Natural killer cell treated with Interleukin-12 subunit alpha and Interleukin-12 subunit beta and Interleukin-15 and Interleukin-18, amount 100 ng/mL, for 72 hours (primary cell): Measurements from ENCODE around the gene SHMT2. TPM values are rescaled to one million over a fixed set of nuclear protein-coding genes. Genes with fewer than 3 reads are reported as not detected.

Experiments
- ATAC-seq, 2 donors: fragments of 150-1000 bp; cut with Tn5 transposase in 1 of 2; sonication (Bioruptor Pico), chemical (Tn5 transposase) in 1 of 2; 2 replicates each; pipeline ENCODE4 v1.10.0; 2021
- DNase-seq: peaks from one replicate; pipeline ENCODE4 v3.0.0; 2022; ENCODE audit warnings: low spot score
- H3K27ac Mint-ChIP-seq, 2 donors: 1 replicate in 1 of 2; 2 replicates in 1 of 2; pipeline ENCODE4 v1.8.0; 2022; ENCODE audit warnings: mixed read lengths in 2 of 2, mild to moderate bottlenecking in 1 of 2, moderate library complexity in 1 of 2
- H3K27me3 Mint-ChIP-seq, 2 donors: 1 replicate in 1 of 2; 2 replicates in 1 of 2; pipeline ENCODE4 v1.8.0; 2022; ENCODE audit warnings: mixed read lengths in 2 of 2
- H3K36me3 Mint-ChIP-seq: one replicate; pipeline ENCODE4 v1.8.0; 2022; ENCODE audit warnings: mixed read lengths
- H3K4me1 Mint-ChIP-seq, 2 donors: 1 replicate in 1 of 2; 2 replicates in 1 of 2; pipeline ENCODE4 v1.8.0; 2022; ENCODE audit warnings: low read depth in 2 of 2, mixed read lengths in 2 of 2, mild to moderate bottlenecking in 1 of 2
- H3K4me3 Mint-ChIP-seq: one replicate; pipeline ENCODE4 v1.8.0; 2022; ENCODE audit warnings: mixed read lengths
- H3K9me3 Mint-ChIP-seq: 2 replicates; pipeline ENCODE4 v1.8.0; 2022; ENCODE audit warnings: mixed read lengths
- total RNA-seq, 2 donors: library from RNA; stranded (reverse); gene quantifications; one replicate each; pipeline ENCODE4 v1.2.3, GENCODE V29; 2022

The SHMT2 gene
- total RNA-seq, 2 donors from 2014 or later = 262 to 355 TPM

GRCh38 chr12:57238854-57239554 lies 9.5 kb downstream of the SHMT2 start:
- ATAC-seq (peak; percentile 85 to 89), DNase-seq (peak; percentile 88)
- Mint-ChIP-seq H3K4me1 (peaks cover 50 to 60% of the 10 kb centered on the region in 2 donors), H3K27me3 (peaks cover 43 to 57% of the 10 kb centered on the region in 2 donors), H3K36me3 (peaks cover 7% of the 10 kb centered on the region), H3K27ac (peak overlapping the region; percentile 21 to 79), H3K9me3 (no peaks in the 10 kb centered on the region), H3K4me3 (peak overlapping the region; percentile 91)

DNA sequence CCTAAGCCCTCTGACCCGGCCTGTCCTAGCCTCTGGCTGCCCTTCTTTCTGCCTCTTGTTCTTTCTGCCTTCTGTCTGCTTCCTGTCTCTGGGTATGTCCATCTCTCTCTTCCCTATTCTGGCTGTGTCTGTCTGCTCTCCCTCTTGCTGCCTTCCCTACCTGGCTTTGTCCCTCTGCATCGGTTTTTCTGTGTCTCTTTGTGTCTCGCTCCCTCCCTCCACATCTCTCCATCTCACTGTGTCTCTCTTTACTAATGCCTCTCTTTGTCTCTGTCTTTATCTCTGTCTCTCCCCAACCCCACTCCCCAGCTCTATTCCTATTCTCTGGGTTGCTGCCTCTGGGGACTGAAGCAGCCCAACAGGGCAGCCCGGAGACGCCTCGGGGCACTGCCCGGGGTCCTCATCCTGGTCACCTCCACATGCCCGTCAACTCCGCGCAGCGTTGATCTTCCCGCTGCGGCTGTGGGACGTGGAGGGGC lies 10.1 kb downstream of the SHMT2 start:
- H3K36me3 Mint-ChIP-seq = peaks cover 1% of the 10 kb centered on the region

GRCh38 chr12:57240066-57240921 lies 10.8 kb downstream of the SHMT2 start:
- peaks cover 53 to 57% of the 10 kb centered on the region in 2 donors for H3K4me1 Mint-ChIP-seq
- H3K4me3 Mint-ChIP-seq = peak overlapping the region; percentile 91
- no peaks in the 10 kb centered on the region for H3K36me3 Mint-ChIP-seq
- ATAC-seq (peak; percentile 29 to 37), DNase-seq (no peak)
- H3K27me3 Mint-ChIP-seq = peaks cover 48 to 61% of the 10 kb centered on the region in 2 donors
- H3K9me3 Mint-ChIP-seq = no peaks in the 10 kb centered on the region
- H3K27ac Mint-ChIP-seq = peak overlapping the region; percentile 21 to 79

More for the DNA sequence above, 10.1 kb downstream of the SHMT2 start:
- peaks cover 53 to 57% of the 10 kb centered on the region in 2 donors for H3K4me1 Mint-ChIP-seq
- H3K27ac Mint-ChIP-seq = peak overlapping the region; percentile 21 to 79
- H3K27me3 Mint-ChIP-seq = peaks cover 48 to 61% of the 10 kb centered on the region in 2 donors
- H3K9me3 Mint-ChIP-seq = no peaks in the 10 kb centered on the region
- H3K4me3 Mint-ChIP-seq = peak overlapping the region; percentile 91
- no peak for DNase-seq
- no peak for ATAC-seq

DNA sequence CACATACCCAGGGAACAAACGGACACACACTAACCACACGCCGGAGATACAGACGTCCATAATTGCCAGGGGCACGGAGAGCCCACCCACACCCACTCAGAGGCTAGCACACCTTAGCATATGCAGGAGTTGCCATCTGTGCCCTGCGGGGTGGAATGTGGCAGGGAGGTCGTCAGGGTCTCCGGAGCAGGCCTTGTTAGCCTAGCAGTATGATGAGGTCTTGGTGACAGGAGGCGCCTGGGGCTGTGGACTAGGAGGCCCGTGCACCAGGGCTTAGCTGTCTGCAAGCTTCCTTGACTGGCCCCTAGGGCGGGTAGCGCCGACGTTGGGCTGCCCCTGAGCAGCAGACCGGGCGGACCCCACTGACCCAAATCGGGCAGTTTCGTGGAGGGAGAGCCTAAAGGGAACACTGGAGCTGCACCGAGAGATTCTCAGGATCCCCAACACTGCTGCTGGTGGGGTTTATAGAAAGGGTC lies 11.5 kb downstream of the SHMT2 start:
- Mint-ChIP-seq H3K36me3 (no peaks in the 10 kb centered on the region), H3K27ac (peak overlapping the region in 1 of 2 donors; percentile 79), H3K4me1 (peaks cover 53 to 57% of the 10 kb centered on the region in 2 donors), H3K9me3 (no peaks in the 10 kb centered on the region), H3K27me3 (peaks cover 48 to 61% of the 10 kb centered on the region in 2 donors), H3K4me3 (peak overlapping the region; percentile 91)
- no peak for DNase-seq
- no peak for ATAC-seq

DNA sequence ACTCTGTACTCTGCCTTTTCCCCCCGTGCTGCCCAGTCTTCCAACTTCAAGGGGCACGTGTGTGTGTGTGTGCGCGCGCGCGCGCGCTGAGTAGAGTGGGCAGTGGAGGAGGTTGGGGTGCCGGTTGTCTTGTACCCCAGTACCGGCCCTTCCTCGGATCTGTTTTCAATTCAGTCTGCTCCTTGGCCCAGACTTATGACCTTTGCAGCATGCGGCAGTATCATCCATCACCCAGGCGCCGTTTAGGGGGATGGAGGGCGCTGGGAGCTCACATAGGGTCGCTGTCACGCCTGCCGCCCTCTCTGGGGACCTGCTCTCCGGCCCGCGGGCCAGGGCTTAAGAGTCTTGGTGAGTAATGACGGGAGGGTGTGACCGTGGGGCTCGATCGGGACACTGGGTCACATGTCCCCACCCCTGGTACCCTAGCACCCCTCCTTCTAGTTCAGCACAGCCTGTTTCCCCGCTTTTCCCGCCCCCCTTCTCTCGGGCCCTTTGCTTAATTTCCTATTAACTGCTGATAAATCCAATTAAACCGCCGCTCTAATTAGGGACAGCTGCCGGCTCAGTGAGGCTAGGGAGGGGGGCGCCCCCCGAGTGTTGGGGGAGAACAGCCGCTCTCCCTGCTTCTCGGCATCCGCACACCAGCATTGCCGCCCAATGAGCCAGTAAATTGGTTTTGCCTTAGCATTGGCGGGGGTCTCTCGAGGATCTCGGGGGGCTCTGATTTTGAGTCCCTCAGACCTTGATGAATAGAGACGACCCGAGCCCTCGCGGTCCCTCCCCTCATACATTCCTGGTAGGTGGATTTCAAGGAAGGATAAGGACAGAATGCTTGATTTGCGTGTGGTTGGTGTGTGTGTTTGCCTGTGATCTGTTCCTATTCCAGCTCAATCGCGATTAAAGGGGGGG lies 12.1 kb downstream of the SHMT2 start:
- peaks cover 50 to 53% of the 10 kb centered on the region in 2 donors for H3K4me1 Mint-ChIP-seq
- no peaks in the 10 kb centered on the region for H3K36me3 Mint-ChIP-seq
- DNase-seq (no peak), ATAC-seq (no peak)
- peak overlapping the region; percentile 48 for H3K4me3 Mint-ChIP-seq
- no peaks in the 10 kb centered on the region for H3K9me3 Mint-ChIP-seq
- H3K27ac Mint-ChIP-seq = no peak overlapping the region
- peaks cover 45 to 60% of the 10 kb centered on the region in 2 donors for H3K27me3 Mint-ChIP-seq

DNA sequence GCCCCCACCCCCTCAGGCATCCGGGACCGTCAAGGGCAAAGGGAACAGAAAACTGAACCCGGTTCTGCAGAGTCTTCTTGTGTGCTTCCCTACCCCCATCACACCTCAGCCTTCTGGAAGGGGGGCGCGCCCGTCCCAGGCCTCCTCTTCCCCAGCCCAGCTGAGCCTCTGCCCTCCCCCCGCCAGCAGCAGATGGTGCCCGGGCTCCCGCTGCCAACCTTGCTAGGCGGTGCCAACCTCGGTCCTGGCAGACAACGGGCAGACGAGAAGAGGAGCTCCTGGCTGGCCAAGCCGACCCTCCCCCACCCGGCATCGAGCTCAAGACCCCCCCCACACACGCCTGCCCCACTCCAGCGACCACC lies 12.8 kb downstream of the SHMT2 start:
- Mint-ChIP-seq H3K27me3 (peaks cover 39 to 54% of the 10 kb centered on the region in 2 donors), H3K4me3 (peak overlapping the region; percentile 73), H3K36me3 (no peaks in the 10 kb centered on the region), H3K4me1 (peaks cover 45 to 53% of the 10 kb centered on the region in 2 donors), H3K9me3 (no peaks in the 10 kb centered on the region), H3K27ac (no peak overlapping the region)
- ATAC-seq = no peak
- peak; percentile 55 for DNase-seq

DNA sequence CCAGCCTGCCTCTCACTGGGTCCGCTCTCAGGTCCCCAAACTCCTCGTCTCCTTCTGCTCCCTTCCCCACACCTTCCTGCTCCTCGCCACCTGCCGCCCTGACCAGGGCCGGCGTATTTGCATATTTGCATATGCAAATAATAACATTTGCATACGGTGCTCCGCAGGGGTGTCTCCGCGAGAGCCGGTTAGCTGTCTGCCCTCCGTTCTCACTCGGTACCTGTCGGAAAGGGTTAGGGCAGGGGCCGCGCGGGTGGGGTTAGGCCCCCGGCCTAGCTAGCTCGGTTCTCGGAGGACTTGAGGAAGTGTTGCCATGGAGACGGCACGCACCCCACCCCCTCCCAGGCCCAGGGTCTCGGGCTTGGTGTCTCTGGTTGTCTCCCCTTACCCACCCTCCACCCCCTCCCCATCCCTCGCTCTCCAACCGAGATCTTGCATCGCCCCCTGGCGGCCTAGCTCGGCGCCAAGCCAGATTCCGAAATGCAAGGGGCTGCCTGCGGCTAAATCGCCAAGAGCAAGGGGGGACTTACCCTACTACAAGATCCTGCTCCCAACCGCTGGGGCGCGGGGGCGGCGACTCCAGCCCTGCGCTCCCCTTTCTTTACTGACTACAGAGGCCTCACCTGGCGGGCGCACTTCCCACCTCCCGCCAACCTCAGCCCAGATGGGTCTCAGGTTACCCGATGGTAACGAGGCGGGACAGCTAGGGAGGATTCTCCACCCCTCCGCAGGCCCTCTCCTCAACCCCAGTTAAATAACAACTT lies 13.4 kb downstream of the SHMT2 start:
- ATAC-seq (peak; percentile 31 to 33), DNase-seq (no peak)
- H3K36me3 Mint-ChIP-seq = no peaks in the 10 kb centered on the region
- H3K27ac Mint-ChIP-seq = no peak overlapping the region
- H3K4me3 Mint-ChIP-seq = peak overlapping the region; percentile 73
- H3K27me3 Mint-ChIP-seq = peaks cover 34 to 48% of the 10 kb centered on the region in 2 donors
- H3K9me3 Mint-ChIP-seq = no peaks in the 10 kb centered on the region
- H3K4me1 Mint-ChIP-seq = peaks cover 40 to 48% of the 10 kb centered on the region in 2 donors

DNA sequence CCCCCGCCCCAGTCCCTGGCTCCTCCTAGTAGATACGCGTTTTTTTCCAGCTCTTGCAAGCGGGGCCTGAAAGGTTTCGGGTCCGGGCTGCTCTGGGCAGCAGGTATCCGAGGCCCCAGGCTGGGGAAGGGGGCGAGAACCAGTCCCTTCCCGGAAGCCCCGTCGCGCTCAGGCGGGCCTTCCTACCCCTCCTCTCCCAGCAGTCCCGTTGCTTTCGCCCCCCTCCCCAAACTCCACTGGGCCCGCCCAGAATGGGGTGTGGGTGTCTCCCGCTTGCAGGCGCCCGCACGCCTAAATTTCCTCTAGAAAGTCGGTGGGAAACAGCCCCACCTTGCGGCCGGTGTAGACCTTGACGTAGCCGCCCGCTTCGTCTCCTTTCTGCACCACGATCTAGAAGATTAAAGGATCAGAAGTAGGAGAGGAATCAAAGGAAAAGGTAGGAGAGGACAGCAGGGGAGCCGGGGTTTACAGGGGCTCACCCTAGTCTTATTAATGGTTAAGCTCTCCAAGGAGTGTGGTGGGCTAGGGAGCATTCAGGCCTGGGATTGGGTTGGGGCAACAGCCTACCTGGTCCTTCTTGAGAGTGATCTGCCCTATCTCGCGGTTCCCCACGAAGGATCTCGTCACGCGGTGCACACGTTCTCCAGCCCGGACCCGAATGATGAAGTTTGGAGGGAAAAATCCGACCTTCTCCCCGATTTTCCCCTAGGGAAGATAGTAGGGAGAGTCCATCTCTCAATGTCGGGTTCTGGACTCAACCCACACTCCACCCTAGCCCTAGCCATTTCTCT lies 14.2 kb downstream of the SHMT2 start:
- H3K9me3 Mint-ChIP-seq = no peaks in the 10 kb centered on the region
- H3K36me3 Mint-ChIP-seq = no peaks in the 10 kb centered on the region
- no peak overlapping the region for H3K27ac Mint-ChIP-seq
- ATAC-seq = no peak
- H3K4me3 Mint-ChIP-seq = peak overlapping the region; percentile 73
- peaks cover 33 to 44% of the 10 kb centered on the region in 2 donors for H3K27me3 Mint-ChIP-seq
- DNase-seq = no peak
- peaks cover 40 to 44% of the 10 kb centered on the region in 2 donors for H3K4me1 Mint-ChIP-seq

GRCh38 chr12:57244312-57244696 lies 14.8 kb downstream of the SHMT2 start:
- H3K27me3 Mint-ChIP-seq = peaks cover 30 to 39% of the 10 kb centered on the region in 2 donors
- no peaks in the 10 kb centered on the region for H3K36me3 Mint-ChIP-seq
- no peak for DNase-seq
- H3K27ac Mint-ChIP-seq = no peak overlapping the region
- peaks cover 38 to 42% of the 10 kb centered on the region in 2 donors for H3K4me1 Mint-ChIP-seq
- no peaks in the 10 kb centered on the region for H3K9me3 Mint-ChIP-seq
- peak overlapping the region; percentile 73 for H3K4me3 Mint-ChIP-seq
- no peak for ATAC-seq

GRCh38 chr12:57247041-57247440 lies 17.5 kb downstream of the SHMT2 start:
- Mint-ChIP-seq H3K4me3 (no peak overlapping the region), H3K9me3 (no peaks in the 10 kb centered on the region), H3K36me3 (no peaks in the 10 kb centered on the region), H3K27me3 (peaks cover 15 to 20% of the 10 kb centered on the region in 2 donors), H3K4me1 (peaks cover 15 to 24% of the 10 kb centered on the region in 2 donors), H3K27ac (no peak overlapping the region)
- DNase-seq (no peak), ATAC-seq (no peak)

DNA sequence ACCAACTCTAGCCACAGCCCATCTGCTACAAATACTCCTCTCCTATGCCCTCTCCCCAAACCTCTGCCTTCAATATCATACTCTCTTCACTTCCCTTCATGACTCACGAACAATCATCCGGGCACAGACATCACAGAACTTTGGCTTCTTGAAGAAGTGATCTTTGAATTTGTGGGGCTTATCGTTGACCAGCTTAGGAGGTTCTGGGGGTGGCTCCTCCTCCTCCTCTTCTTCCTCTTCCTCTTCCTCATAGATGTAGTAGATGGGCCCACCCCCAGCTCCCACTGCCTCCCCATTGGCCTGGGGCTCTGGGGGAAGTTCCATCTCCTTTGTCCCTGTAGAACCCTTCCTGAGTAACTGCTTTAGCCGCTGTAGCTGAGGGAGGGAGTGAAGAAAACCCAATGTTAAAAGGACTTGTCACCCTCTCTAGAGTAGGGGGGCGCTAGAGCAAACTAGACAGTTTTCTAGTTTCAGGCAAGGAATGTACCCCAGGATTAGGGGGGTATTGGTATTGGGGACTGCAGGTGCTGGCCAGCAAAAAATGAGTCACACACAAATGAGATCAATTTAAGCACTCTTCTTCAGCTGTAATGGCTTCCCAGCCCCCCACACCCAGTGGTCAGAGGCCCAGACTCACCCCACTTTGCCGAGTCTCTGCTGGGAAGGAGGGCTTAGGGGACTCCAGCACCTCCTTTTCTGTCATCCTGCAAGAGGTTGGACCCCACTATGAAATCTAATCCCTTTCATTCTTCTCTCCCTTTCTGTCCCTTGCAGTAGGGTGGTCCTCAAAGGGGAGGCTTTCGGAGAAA lies 19.6 kb downstream of the SHMT2 start:
- ATAC-seq (peak in 1 of 2 donors; percentile 17), DNase-seq (no peak)
- Mint-ChIP-seq H3K4me1 (peaks cover 1 to 9% of the 10 kb centered on the region in 2 donors), H3K4me3 (no peak overlapping the region), H3K9me3 (no peaks in the 10 kb centered on the region), H3K27me3 (peaks cover 2 to 4% of the 10 kb centered on the region in 2 donors), H3K27ac (no peak overlapping the region), H3K36me3 (no peaks in the 10 kb centered on the region)
